Psoas muscle (tissue), 8 donors: ENCODE results near the gene CFTR. TPM values are rescaled to one million over a fixed set of nuclear protein-coding genes. Genes with fewer than 3 reads are reported as not detected.

Experiments
- ATAC-seq, 4 donors: fragments of 200-7000 bp; cut with Tn5 transposase; one replicate each; pipeline ENCODE4 v1.9.1; 2020; ENCODE audit warnings: moderate library complexity in 3 of 4, mild to moderate bottlenecking in 2 of 4
- DNase-seq, 2 donors: peaks; one replicate each; pipeline ENCODE4 v3.0.0-alpha.2; 2020
- H3K27ac ChIP-seq: fragments of 200-600 bp; one replicate; pipeline ENCODE4 v1.8.0; 2022
- H3K27me3 ChIP-seq, 3 donors: fragments of 200-600 bp in 1 of 3; one replicate each; pipeline versions ENCODE4 v1.6.1 to v1.8.0; 2013 to 2022; ENCODE audit warnings: low read length in 2 of 3, mild to moderate bottlenecking in 2 of 3, moderate library complexity in 1 of 3; ENCODE audit not compliant: insufficient read depth in 3 of 3
- H3K36me3 ChIP-seq, 2 donors: fragments of 200-600 bp in 1 of 2; one replicate each; pipeline versions ENCODE4 v1.6.1 to v1.8.0; 2013 to 2022; ENCODE audit warnings: low read depth in 1 of 2, mild to moderate bottlenecking in 1 of 2, moderate library complexity in 1 of 2; ENCODE audit not compliant: insufficient read depth in 1 of 2
- H3K4me1 ChIP-seq: fragments of 200-600 bp; one replicate; pipeline ENCODE4 v1.8.0; 2022
- H3K4me3 ChIP-seq: fragments of 200-600 bp; one replicate; pipeline ENCODE4 v1.8.0; 2022; ENCODE audit warnings: mild to moderate bottlenecking
- H3K9me3 ChIP-seq: fragments of 200-600 bp; one replicate; pipeline ENCODE4 v1.8.0; 2022
- CTCF ChIP-seq: fragments of 200-600 bp; IDR thresholded peaks from one replicate; pipeline ENCODE4 v1.8.0; 2022; ENCODE audit warnings: antibody characterized with exemption
- WGBS, 3 donors: extraction: QIAGEN DNeasy Blood & Tissue Kit; methylation state at CpG; one replicate each; pipeline versions ENCODE4 v1.1.6 to v1.1.7; 2013; 5-methylcytosine and 5-hydroxymethylcytosine counted together
- intact Hi-C, 2 donors: fragments of 100-400 bp; cut with DNase I; formaldehyde crosslinking; loops; one replicate each; pipeline versions ENCODE4 v1.11.0 to v1.14.2; 2022
- polyA plus RNA-seq, 3 donors: library from polyadenylated mRNA; stranded (reverse); fragments of 200-250 nt; gene quantifications; one replicate each; pipeline ENCODE4 v1.2.3, GENCODE V29; 2013
- total RNA-seq, 4 donors: library from RNA; stranded (reverse); fragmentation: NEBNext Ultra II Directional in 2 of 4; extraction: Animal tissue kit (Norgen Biotek cat#: 25700) in 2 of 4; gene quantifications; one replicate each; pipeline versions ENCODE4 v1.2.1 to v1.2.4, GENCODE V29; 2021 to 2023
- donor health status: healthy with polysubstance abuse.
- donor health status: DM: no; HTN: no; CAD: no; lungs with moderate emphysema.
- donor health status: Bipolar disorder and iron deficiency.
- donor health status: healthy.
- donor health status: DM: yes; HTN: yes; CAD: no.
- donor health status: DM: no; HTN: no; CAD: no.
- donor health status: DM: no; HTN: no; CAD: no.
- donor health status: DM: yes; HTN: yes; CAD: no.

Gene CFTR
- total and polyA plus RNA-seq, 7 donors: 0.01 to 0.06 TPM; not detected in 5

- ATAC-seq (no peak), DNase-seq (no peak)
- Histone ChIP-seq H3K27me3 (no peaks in the 10 kb centered on the region), H3K4me3 (no peak overlapping the region), H3K9me3 (no peaks in the 10 kb centered on the region), H3K27ac (no peak overlapping the region), H3K4me1 (no peaks in the 10 kb centered on the region), H3K36me3 (no peaks in the 10 kb centered on the region)
- intact Hi-C loops: no loop called here
- TF ChIP-seq CTCF: no peak
- WGBS, 3 donors: 74 to 77% (median 75%) methylated on average over 2 of the region's 2 CpGs
These were observed 84.8 kb downstream of the CFTR start for GRCh38 chr7:117564627-117565026.

GRCh38 chr7:117565226-117565625 is 85.4 kb downstream of the CFTR start:
- no peak overlapping the region for H3K4me3 ChIP-seq
- H3K9me3 ChIP-seq: no peaks in the 10 kb centered on the region
- no peaks in the 10 kb centered on the region for H3K36me3 ChIP-seq
- H3K27me3 ChIP-seq: no peaks in the 10 kb centered on the region
- WGBS, 3 donors: 84 to 90% (median 87%) methylated on average over 4 of the region's 4 CpGs
- TF ChIP-seq CTCF: no peak
- no peaks in the 10 kb centered on the region for H3K4me1 ChIP-seq
- intact Hi-C loops: no loop called here
- no peak overlapping the region for H3K27ac ChIP-seq
- ATAC-seq: no peak
- no peak for DNase-seq

GRCh38 chr7:117567781-117568180 is 88.0 kb downstream of the CFTR start:
- ATAC-seq (no peak), DNase-seq (no peak)
- Histone ChIP-seq H3K27me3 (no peaks in the 10 kb centered on the region), H3K4me3 (no peak overlapping the region), H3K9me3 (no peaks in the 10 kb centered on the region), H3K36me3 (no peaks in the 10 kb centered on the region), H3K4me1 (no peaks in the 10 kb centered on the region), H3K27ac (no peak overlapping the region)
- WGBS, 3 donors: 39 to 63% (median 50%) methylated on average over 1 of the region's 1 CpG
- no peak for TF ChIP-seq CTCF
- intact Hi-C loops: no loop called here

GRCh38 chr7:117572856-117573620 is 93.2 kb downstream of the CFTR start:
- DNase-seq (no peak), ATAC-seq (no peak)
- Histone ChIP-seq H3K27me3 (no peaks in the 10 kb centered on the region), H3K4me1 (no peaks in the 10 kb centered on the region), H3K36me3 (no peaks in the 10 kb centered on the region), H3K9me3 (no peaks in the 10 kb centered on the region), H3K27ac (no peak overlapping the region), H3K4me3 (no peak overlapping the region)
- intact Hi-C loops: no loop called here
- no peak for TF ChIP-seq CTCF

GRCh38 chr7:117581424-117581823 is 101.6 kb downstream of the CFTR start:
- no peaks in the 10 kb centered on the region for H3K27me3 ChIP-seq
- intact Hi-C loops: no loop called here
- ATAC-seq: no peak
- WGBS, 3 donors: 86 to 100% (median 94%) methylated on average over 1 of the region's 1 CpG
- no peak for DNase-seq
- no peak overlapping the region for H3K27ac ChIP-seq
- no peak overlapping the region for H3K4me3 ChIP-seq
- H3K36me3 ChIP-seq: no peaks in the 10 kb centered on the region
- no peaks in the 10 kb centered on the region for H3K9me3 ChIP-seq
- no peak for TF ChIP-seq CTCF
- no peaks in the 10 kb centered on the region for H3K4me1 ChIP-seq
